HG02588 (cell line): ENCODE data around the gene SULT4A1.
"Not testable (repeated sequence)": the region's sequence is repeated elsewhere in the genome, so short reads cannot be mapped to it uniquely, and the experiment has no call there.

Experiments
- ATAC-seq: cut with Tn5 transposase; IDR thresholded peaks from one replicate; pipeline ENCODE4 v1.9.1; 2021; ENCODE audit warnings: mild to moderate bottlenecking, moderate library complexity; ENCODE audit not compliant: unreplicated experiment

The SULT4A1 gene, protein sequence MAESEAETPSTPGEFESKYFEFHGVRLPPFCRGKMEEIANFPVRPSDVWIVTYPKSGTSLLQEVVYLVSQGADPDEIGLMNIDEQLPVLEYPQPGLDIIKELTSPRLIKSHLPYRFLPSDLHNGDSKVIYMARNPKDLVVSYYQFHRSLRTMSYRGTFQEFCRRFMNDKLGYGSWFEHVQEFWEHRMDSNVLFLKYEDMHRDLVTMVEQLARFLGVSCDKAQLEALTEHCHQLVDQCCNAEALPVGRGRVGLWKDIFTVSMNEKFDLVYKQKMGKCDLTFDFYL

DNA sequence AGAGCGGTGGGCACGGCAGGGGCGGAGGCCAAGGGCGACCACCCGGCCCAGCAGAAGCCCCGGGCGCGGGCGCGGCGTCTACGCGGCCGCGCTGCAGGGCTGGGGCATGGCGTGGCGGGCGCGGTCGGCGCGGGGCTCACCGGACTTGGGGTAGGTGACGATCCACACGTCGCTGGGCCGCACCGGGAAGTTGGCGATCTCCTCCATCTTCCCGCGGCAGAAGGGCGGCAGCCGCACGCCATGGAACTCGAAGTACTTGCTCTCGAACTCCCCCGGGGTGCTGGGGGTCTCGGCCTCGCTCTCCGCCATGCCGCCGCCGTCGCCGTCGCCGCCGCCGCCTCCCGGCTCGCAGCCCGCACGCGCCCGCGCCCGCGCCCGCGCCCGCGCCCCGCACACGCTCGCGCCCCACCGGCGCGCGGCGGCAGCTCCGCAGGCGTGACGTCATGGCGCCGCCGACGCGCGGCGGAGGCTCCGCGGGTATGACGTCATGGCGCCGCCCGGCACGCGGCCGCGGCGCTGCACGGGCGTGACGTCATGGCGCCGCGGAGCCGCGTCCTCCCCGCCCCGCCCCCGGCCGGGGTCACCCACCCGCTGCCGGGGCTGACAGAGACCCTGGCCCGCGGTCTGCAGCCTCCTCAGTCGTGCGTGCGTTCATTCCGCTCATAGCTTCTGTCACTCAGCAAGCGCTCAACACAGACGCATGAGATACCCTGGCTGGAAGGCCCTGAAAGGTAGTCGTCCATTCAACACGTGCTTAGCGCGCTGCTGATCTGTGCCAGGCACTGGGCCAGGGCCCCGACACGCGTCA is at the start of gene SULT4A1:
SULT4A1 (minus strand) TSS at position 440 of the 808 bp plus-strand sequence; CDS start at position 309, 131 bp downstream.
- ATAC-seq = no peak

DNA sequence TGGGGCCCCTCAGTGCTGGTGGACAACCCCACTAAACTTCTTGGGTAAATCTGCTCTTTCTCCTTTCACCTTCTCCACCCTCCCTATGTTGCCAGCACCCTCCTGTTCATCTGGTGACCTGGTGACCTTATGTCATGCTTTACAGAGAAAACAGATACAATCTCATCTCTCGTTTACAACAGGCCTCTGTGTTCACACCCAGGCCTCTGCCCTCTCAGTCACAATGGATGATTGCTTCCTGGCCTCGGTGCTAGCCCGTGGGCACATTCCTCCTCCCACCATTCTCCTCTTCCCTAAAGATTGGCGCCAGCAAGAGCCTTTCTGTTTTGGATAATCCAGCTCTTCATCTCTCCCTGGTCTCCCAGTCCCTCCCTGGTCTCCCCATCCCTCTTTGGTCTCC is 49.0 kb upstream of the SULT4A1 start:
- ATAC-seq = no peak

- ATAC-seq = no peak
Observed at GRCh38 chr22:43910178-43910695, 47.9 kb upstream of the SULT4A1 start.

- no peak for ATAC-seq
Observed at GRCh38 chr22:43909708-43910107, 47.4 kb upstream of the SULT4A1 start.

- no peak for ATAC-seq
Observed at GRCh38 chr22:43905681-43906080, 43.4 kb upstream of the SULT4A1 start.

- ATAC-seq = not testable (repeated sequence)
Observed at GRCh38 chr22:43904412-43904811, 42.1 kb upstream of the SULT4A1 start.

DNA sequence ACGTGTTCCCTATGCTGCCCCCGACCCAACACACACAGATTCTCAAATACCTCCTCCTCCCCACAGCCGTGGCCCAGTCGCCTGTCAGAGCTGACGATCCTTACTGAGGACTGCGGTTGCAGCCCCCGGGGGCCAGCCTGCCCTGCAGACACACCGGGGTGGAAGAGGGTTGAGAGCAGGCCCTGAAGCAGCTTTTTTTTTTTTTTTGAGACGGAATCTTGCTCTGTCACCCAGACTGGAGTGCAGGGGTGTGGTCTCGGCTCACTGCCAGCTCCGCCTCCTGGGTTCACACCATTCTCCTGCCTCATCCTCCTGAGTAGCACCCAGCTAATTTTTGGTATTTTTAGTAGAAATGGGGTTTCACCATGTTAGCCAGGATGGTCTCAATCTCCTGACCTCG is 40.7 kb upstream of the SULT4A1 start:
- ATAC-seq = not testable (repeated sequence)

GRCh38 chr22:43901976-43902643 is 39.8 kb upstream of the SULT4A1 start:
- no peak for ATAC-seq

DNA sequence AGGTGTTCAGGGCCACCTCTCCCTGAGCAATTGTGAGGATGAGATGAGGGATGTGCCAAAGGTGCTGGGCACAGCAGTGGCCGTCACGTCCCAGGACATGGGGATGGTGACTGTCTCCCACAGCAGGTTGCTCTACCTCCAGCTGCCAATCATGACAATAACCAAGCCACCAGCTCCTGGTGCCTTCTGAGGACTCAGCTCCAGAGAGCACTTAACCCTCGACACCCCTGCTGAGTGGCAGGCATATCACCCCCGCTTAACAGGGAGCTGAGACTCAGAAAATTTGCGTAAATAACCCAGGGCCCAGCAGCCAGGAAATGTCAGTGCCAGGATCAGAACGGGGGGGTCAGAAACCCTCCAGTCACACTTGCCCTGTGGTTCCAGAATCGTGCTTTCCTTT is 37.9 kb upstream of the SULT4A1 start:
- no peak for ATAC-seq

DNA sequence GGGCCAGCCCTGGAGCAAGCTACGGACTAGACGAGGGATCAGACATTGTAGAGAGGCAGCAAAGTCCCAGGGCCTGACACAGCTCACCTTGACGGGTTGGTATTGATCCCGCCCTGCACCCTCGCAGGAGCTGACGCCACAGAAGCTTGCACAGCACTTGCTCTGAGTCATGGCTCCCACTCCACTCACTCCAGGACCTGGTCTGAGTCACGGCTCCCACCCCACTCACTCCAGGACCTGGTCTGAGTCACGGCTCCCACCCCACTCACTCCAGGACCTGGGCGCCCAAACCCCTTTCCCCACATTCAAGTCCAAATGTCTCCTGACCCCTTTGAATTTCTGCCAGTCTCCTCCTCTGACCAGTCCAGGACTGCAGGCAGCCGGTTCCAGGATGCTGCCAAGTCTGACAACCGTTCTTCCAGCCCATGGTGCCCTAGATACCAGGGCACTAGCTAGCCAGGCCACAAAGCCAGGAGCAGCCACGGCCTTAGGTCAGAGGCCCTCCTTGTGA is 35.5 kb upstream of the SULT4A1 start:
- no peak for ATAC-seq

- ATAC-seq = no peak
Observed at GRCh38 chr22:43895986-43896645, 33.8 kb upstream of the SULT4A1 start.

GRCh38 chr22:43894122-43894521 is 31.8 kb upstream of the SULT4A1 start:
- ATAC-seq = no peak

DNA sequence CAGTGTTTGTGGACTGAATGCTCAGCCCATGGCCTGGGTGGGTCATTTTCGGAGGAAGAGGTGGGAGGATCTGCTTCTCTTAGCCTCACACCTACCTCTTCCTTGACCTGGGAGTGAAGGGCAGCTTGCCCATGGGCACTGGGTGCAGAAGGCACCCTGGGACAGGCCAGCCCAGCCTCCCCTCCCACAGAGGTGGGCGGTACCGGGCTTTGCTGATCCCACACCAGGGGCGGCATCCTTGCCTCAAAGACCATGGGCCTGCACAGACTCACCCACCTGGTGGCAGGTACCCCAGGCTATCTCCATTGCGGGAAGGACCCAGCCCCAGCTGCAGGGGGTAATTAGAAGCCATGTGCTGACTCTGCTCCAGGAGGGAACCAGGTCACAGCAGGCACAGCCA is 31.0 kb upstream of the SULT4A1 start:
- ATAC-seq = no peak

DNA sequence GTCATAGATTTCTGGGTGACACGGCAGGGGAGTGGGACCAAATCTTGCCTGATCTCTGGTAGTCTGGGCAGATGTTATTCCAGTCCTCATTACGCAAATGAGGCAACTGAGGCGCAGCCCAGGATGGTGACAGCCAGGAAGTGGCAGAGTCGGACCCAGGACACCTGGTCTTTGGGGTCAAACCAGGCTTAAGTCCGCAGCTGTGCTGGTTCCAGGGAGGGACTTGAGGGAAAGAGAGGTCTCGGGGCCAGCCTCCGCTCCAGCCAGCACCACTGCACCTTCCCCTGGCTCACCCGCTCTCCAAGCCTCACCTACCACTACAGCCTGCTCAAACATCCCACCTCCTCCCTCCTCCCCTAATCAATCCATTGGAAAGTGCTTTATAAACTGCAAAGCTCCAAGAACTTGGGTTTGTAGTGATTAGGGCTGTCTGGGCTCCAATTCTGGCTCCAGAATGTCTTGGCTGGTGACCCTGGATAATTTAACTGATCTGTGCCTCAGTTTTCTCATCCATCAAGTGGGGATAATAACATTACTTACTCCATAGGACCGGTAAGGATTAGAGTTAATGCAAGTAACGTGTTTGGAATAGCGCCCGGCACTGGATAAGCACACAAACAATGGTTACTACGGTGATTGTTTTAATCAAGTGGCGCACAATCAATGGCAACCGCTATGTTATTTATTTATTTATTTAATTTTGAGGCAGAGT is 30.0 kb upstream of the SULT4A1 start:
- ATAC-seq = no peak

DNA sequence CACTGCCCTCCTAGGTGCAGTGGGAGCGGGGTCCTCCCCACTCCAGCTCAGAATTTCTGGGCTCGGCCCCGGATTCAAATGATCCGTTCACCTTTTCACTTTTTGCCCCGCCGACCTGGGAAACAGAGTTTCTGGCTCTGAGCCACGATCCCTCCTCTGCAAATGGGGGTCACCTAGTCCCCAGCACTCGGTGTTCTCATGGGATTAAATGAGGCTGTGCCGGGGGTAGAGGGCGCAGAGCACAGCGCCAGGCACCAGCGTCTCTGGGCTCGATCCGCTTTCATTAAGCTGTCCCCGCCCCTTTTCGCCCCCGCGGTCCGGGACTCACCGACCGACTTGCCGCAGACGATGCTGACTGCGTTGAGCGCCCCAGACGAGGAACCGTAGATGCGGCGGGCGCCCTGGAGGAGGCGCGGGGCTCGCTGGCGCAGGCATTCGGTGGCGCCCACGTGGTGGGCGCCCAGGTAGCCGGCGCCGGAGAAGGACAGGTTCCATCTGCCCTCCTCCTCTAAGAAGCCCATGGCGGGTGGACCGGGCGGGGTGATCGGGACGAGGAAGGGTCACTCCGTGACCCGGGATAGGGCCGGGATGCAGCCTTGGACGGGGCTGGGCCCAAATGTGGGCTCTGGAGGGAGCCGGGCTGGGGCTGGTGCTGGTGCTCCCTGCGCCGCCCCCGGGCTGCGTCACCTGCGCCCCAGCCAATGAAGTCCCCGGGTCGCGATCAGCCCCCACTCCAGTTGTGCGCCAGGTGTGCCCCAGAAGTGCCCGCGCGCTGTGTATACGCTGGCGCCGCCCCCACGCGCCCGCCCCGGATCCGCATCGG is 29.3 kb upstream of the SULT4A1 start, which contains the start of gene PNPLA5:
PNPLA5 (minus strand) TSS at position 654 of the 823 bp plus-strand sequence; CDS start at position 521, 133 bp downstream.
- ATAC-seq = no peak

GRCh38 chr22:43890901-43891331 is 28.6 kb upstream of the SULT4A1 start:
- ATAC-seq = no peak

GRCh38 chr22:43889860-43890253 is 27.5 kb upstream of the SULT4A1 start:
- no peak for ATAC-seq

DNA sequence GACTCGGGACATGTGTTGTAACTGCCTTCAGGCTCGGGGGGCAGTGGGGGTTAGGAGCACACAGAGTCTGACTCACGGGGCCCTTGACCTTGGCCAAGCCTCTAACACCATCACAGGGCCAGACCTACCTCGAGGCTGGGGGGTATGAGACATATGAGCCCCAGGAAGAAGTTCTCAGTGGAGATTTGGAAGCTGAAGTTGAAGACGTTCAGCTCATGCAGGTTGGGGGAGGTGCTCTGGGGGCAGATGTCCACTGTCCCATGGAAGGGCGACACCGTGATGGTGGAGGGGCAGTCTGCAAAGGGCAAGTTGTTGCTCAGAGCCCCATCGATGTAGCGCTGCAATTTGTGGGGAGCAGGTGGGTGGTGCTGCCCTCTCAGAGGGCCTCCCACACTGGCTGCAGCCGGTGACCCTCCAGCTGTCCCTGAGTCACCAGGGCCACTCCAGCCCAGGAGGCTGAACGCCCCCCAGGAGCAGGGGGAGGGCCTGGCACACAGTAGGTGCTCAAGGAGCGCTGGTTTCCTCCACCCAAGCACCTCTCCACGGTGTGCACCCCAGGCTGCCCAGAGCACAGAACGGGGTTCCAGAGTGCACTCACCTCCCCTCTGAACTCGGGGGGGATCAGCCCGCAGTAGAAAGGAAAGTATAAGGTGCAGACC is 27.0 kb upstream of the SULT4A1 start:
- no peak for ATAC-seq

DNA sequence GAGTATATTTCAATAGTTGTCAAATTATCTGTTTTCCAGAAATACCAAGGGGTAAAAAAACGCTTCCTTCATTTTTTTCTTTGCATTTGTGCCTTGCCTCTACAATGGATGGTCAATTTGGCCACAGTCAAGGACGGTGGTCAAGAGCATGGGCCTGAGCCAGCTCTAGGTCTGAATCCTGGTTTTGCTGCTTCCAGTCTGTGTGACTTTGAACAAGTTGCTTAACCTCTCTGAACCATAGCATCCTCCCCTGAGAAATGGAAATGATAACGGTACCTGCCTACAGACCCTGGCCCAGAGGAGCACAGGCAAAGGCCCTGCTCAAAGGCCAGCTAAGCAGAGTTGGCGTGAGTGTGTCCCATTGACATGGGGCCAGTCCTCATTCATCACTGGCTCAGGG is 26.4 kb upstream of the SULT4A1 start:
- no peak for ATAC-seq
